Activated CD4-positive, alpha-beta T cell treated with anti-CD3 and anti-CD28 coated beads for 24 hours (primary cell): ENCODE measurements around the gene RTBDN.
A peak's percentile ranks its signal among the peaks of the same experiment; 100 is the strongest.
"Not testable (repeated sequence)": the region's sequence is repeated elsewhere in the genome, so short reads cannot be mapped to it uniquely, and the experiment has no call there.

Source experiments
- DNase-seq, 2 donors: peaks; one replicate each; pipeline ENCODE4 v3.0.0-alpha.2; 2020; ENCODE audit warnings: low read depth in 2 of 2

RTBDN gene

GRCh38 chr19:12825254-12826131 is 8.9 kb downstream of the RTBDN start:
- no peak for DNase-seq

DNA sequence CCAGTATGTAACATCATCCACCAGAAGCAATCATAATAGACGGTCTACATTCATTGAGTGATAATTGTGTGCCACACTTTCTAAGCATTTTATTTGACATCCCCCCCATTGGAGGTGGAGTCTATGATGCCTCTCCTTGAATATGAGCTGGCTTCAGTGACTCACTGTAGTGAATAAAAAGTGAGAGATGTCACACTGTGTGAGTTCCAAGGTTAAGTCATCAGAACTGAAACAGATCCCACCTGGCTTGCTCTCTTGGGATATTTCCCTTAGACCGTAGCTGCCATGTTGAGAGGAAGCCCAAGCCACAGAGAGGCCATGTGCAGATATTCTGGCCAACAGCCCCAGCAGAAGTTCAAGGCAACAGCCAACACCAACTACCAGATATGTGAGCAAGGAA is 12.6 kb downstream of the RTBDN start:
- no peak for DNase-seq

GRCh38 chr19:12817810-12818209 is 16.6 kb downstream of the RTBDN start:
- DNase-seq = not testable (repeated sequence)

- not testable (repeated sequence) for DNase-seq
These were observed 17.2 kb downstream of the RTBDN start for GRCh38 chr19:12817188-12817587.

GRCh38 chr19:12815088-12815487 is 19.3 kb downstream of the RTBDN start:
- DNase-seq = no peak

GRCh38 chr19:12806242-12807081 is 27.9 kb downstream of the RTBDN start, which contains the start of gene RNASEH2A:
RNASEH2A (plus strand) TSS chr19:12806584; CDS start chr19:12806674, 90 bp downstream.
- peak; percentile 78 to 84 for DNase-seq

DNA sequence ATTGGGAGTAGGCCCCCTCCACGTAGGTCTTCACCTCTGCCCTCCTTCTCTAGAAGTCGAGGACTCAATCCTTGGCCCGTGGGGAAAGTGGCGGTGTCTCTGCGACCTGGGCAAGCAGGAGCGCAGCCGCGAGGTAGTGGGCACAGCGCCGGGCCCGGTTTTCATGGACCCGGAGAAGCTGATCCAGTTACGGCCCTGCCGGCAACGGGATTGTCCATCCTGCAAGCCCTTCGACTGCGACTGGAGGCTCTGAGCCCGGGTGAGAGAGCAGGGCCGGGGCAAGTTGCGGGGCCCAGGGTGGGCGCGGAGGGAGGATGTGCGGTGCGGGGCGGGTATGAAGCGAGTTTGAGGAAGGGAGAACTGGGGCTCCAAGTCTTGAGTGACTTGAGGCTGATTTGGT is 30.3 kb downstream of the RTBDN start:
- DNase-seq = no peak

DNA sequence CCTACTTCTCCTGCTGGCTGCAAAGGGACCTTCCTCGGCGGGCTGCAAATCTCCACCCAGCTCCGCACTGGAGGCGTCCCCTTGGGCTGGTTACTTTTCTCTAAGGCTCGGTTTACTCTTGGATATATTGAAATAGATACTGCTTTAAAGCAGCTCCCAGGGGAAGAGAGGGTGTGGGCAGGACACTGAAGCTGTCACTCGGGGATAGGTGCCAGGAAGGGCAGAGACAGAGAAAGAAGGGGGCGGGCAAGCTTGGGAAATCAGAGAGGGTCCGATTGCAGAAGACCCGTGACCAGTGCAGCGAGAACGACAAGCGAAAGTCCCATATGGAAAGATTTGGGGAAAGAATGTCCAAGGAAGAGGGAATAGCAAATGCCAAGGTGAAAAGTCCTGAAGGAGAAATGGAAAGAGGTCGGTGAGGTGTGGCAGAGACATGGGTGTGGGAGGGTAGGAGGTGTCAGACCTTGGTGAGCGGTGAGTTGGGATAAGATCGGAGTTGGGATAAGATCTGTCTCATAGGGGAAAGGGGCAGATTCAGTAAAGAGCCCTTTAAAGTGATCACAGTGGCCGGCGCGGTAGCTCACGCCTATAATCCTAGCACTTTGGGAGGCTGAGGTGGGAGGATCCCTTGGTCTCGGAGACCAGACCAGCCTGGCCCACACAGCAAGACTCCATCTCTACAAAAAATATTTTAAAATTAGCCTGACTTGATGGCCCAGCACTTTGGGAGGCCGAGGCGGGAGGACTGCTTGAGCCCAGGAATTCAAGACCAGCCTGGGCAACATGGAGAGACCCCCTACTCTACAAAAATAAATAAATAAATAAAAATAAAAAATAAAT is 31.9 kb downstream of the RTBDN start:
- DNase-seq = no peak

- peak in 1 of 2 donors; percentile 64 for DNase-seq
These were observed 32.7 kb downstream of the RTBDN start, which contains the start of the genes PRDX2 and THSD8 for GRCh38 chr19:12801466-12802266. PRDX2 (minus strand) TSS chr19:12801800; CDS start chr19:12801261, 539 bp downstream. THSD8 (plus strand) TSS chr19:12802069; CDS start chr19:12802072, 3 bp downstream.

DNA sequence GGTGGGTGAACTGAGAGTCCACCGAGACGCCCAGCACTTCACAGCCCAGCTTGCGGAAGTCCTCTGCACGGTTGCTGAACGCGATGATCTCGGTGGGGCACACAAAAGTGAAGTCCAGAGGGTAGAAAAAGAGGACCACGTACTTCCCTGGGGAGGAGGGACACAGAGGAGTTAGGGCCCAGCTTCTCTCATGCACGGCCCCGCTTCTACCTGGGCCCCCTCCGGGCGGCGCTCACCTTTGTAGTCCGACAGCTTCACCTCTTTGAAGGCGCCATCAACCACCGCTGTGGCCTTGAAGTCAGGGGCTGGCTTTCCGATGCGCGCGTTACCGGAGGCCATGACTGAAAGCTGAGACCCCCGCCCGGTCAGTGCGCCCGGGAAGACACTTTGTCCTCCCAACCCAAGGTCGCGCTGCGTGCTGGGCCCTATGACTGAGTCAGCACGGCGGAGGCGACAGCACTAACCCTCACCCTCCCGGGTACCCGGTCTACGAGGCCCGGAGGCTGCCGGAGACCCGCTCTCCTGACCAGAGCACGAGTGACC is 33.4 kb downstream of the RTBDN start:
- DNase-seq = no peak

DNA sequence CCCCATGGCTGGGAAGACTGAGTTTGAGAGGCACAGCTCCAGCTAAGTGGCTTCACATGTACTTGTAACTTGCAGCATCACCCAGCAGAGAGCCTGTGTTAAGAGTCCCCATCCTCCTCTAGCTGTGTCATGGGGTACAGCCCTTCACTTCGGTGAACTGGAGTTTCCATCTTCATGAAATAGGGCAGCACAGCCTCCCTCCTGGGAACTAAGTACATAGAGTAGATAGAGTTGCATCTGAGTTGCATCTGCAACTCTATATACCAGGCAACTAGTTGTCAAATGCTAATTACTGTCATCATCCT is 34.0 kb downstream of the RTBDN start:
- no peak for DNase-seq

DNA sequence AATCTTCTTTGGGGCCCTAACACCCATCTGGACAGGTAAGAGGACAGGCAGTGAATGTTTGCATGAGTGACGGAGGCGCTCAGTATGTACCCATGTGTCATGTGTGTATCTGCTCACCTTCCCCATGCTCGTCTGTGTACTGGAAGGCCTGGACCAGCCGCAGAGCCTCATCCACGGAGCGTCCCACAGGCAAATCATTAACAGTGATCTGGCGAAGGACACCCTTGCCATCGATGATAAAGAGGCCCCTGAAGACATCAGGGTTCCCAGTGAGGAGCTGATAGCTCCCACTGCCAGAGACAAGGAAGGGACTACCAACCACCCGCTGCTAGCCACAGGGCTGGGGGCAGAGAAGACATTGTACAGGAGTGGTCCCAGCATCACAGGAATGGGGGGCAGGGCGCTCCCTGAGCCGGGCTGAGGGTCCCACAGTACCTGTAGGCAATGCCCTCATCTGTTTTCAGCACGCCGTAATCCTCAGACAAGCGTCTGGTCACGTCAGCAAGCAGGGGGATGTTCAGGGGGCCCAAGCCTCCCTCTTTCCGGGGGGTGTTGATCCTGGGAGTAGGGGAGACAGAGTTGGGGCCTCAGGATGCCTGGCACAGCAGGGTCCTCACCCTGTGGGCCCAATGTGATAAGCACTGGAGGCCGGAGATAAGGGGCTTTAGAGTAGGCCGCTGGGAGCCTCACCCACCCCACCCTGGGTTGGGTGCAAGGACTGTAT is 34.5 kb downstream of the RTBDN start:
- no peak for DNase-seq

GRCh38 chr19:12797607-12798006 is 36.8 kb downstream of the RTBDN start:
- not testable (repeated sequence) for DNase-seq

DNA sequence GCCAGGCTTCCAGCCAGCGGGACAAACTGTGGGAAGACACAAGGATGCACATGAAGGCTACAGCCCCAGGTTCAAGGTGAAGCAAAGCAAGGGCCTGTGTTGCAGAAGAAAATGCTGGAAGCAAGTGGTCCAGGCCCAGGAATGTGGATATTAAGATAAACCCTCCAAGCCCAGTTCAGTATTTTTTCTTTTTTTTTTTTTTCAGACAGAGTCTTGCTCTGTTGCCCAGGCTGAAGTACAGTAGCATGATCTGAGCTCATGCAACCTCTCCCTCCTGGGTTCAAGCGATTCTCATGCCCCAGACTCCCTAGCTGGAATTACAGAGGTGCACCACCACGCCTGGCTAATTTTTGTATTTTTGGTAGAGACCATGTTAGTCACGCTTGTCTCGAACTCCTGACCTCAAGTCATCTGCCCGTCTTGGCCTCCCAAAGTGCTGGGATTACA is 37.2 kb downstream of the RTBDN start:
- DNase-seq = no peak

DNA sequence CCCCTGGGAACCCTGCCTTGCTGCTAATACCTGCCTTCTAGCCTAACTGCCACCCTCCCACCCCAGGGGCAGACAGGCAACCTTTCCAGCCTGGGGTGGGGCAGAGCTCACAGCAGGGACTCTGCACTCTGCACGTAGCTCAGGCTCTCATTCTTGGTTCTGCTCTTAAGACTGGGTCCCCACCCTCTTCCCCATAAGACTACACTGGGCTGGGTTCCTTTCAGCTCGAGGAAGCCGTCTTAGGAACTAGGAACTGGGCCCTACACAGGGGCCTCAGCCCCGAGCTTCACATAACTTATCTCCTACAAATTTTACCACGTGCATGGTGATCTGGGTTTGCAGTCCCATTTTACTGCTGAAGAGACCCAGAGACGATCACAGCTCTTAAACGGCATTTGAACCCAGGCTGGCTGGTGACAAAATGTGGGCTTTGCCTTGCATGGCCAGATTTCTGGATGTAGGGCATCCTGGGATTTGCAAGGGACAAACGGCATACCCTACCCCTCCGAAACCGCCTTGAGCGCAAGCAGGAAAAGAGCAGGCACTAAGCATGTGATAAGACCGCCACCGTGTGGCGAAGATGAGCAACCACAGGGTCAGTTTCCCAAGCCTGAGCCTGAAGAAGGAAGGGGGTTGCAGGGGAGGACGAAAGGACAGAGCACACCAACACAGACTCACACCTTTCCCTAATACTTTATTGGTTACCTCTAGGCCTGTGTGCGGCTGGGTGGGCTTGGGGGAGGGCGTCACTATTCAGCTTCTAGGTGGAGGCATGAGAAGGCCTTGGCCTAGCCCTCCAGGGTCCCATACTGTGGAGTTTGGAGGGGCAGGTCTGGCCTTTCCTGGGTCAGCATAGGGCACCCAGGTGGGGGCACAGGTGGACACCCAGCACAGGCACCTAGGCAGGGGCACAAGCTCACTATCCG is 38.0 kb downstream of the RTBDN start:
- peak in 1 of 2 donors; percentile 68 for DNase-seq

GRCh38 chr19:12794971-12795381 is 39.4 kb downstream of the RTBDN start:
- no peak for DNase-seq

- DNase-seq = no peak
These were observed 40.0 kb downstream of the RTBDN start for GRCh38 chr19:12794196-12794941.
